Epithelial cell of proximal tubule (primary cell): Measurements from ENCODE around the gene TCP11L2. TPM values are rescaled to one million over a fixed set of nuclear protein-coding genes. Genes with fewer than 3 reads are reported as not detected.
A peak's percentile ranks its signal among the peaks of the same experiment; 100 is the strongest.
"Not testable (repeated sequence)": the region's sequence is repeated elsewhere in the genome, so short reads cannot be mapped to it uniquely, and the experiment has no call there.

ENCODE experiments used
- DNase-seq: peaks from one replicate; pipeline ENCODE4 v3.0.0-alpha.2; 2011; ENCODE audit warnings: low read depth
- H3K4me3 ChIP-seq: 2 replicates; pipeline ENCODE4 v1.5.1; 2011; ENCODE audit warnings: low read depth, mild to moderate bottlenecking, low read length
- total RNA-seq: library from RNA; depleted of rRNA; stranded (reverse); fragments of >200 nt; gene quantifications from 2 replicates; pipeline ENCODE4 v1.2.3, GENCODE V29; 2015
- TF ChIP-seq, protein P1 (sequence below): conservative IDR thresholded peaks from 2 replicates; pipeline ENCODE4 v1.5.1; 2012; ENCODE audit warnings: low read depth, mild to moderate bottlenecking, low read length

The TCP11L2 gene
- total RNA-seq, 1 donor from 2014 or later: 2.9 TPM

DNA sequence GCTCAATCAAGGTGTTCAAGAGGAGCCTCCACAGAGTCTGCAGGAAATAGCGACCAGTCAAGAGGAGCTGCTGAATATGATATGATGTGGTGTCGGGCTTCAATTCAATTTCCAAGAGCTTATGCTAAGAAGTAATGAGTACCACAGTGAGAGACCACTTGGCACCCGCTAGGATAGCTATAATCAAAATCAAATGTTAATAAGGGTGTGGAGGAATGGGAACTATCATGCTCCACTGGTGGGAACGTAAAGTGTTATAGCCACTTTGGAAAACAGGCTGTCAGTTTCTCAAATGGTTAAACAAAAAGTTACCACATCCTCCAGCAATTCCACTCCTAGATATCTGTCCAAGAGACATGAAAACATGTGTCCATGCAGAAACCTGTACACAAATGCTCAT is 61.7 kb downstream of the TCP11L2 start:
- TF ChIP-seq, protein P1, sequence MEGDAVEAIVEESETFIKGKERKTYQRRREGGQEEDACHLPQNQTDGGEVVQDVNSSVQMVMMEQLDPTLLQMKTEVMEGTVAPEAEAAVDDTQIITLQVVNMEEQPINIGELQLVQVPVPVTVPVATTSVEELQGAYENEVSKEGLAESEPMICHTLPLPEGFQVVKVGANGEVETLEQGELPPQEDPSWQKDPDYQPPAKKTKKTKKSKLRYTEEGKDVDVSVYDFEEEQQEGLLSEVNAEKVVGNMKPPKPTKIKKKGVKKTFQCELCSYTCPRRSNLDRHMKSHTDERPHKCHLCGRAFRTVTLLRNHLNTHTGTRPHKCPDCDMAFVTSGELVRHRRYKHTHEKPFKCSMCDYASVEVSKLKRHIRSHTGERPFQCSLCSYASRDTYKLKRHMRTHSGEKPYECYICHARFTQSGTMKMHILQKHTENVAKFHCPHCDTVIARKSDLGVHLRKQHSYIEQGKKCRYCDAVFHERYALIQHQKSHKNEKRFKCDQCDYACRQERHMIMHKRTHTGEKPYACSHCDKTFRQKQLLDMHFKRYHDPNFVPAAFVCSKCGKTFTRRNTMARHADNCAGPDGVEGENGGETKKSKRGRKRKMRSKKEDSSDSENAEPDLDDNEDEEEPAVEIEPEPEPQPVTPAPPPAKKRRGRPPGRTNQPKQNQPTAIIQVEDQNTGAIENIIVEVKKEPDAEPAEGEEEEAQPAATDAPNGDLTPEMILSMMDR: no peak
- DNase-seq: no peak
- H3K4me3 ChIP-seq: no peak overlapping the region

DNA sequence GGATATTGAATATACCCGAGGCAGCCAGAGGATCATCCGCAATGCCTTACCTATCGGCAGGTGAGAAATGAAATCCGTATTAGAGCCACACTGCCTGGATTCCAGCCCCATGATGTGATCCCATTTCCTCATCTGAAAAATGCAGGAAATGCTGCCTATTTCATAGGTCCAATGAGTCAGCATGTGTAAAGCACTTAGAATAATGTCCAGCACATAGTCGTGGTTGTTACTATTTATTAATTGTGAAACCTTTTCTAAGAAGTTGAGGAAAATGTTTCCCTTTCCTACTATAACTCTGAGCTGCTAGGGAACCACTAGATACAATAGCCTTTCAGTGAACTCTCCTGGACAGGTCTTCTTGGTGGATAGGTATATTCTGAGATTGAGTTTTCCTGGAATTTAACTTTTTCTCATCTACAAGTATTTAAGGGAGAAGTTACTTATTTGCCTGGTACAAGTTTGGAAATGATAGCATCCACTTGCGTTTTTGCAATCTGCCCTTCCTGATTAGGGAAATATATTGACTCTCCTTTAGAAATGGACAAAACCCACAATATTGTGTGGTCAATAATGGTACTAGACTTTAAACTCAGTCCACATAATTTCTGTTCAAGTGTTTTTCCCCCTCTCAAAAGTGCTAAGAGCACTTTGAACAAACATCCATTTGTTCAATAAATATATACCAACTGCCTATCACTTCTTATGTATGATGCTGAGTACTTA is 67.3 kb downstream of the TCP11L2 start:
- H3K4me3 ChIP-seq: no peak overlapping the region
- peak; percentile 67 for DNase-seq
- TF ChIP-seq, protein P1: no peak

DNA sequence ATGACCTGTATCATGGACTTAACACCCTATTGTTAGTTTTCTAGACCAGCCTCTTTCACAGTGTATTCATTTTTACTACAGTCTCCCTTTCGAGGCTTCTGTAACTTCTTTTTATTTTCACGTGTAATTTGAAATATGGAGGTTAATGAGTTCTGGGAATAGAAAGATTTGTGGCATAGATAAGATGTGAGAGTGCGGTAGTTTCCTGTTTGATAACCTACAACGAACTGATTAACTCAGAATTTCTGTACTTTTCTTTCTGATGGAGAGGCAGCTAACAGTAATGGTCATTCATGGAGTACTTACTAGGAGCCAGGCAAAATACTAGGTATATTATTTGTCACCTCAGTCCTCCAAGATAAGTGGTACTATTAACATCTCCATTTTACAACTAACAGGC is 76.3 kb downstream of the TCP11L2 start:
- no peak overlapping the region for H3K4me3 ChIP-seq
- TF ChIP-seq, protein P1: no peak
- DNase-seq: no peak

DNA sequence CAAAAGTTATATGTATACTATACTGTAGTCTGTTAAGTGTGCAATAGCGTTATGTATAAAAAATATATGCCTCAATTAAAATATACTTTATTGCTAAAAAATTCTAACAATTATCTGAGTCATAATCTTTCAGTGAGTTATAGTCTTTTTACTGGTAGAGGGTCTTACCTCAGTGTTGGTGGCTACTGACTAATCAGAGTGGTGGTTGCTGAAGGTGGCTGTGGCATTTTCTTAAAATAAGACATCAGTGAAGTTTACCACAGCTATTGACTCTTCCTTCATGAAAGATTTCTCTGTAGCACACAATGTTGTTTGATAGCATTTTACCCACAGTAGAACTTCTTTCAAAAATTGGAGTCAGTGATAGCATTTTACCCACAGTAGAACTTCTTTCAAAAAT is 78.4 kb downstream of the TCP11L2 start:
- TF ChIP-seq, protein P1: no peak
- no peak overlapping the region for H3K4me3 ChIP-seq
- no peak for DNase-seq

DNA sequence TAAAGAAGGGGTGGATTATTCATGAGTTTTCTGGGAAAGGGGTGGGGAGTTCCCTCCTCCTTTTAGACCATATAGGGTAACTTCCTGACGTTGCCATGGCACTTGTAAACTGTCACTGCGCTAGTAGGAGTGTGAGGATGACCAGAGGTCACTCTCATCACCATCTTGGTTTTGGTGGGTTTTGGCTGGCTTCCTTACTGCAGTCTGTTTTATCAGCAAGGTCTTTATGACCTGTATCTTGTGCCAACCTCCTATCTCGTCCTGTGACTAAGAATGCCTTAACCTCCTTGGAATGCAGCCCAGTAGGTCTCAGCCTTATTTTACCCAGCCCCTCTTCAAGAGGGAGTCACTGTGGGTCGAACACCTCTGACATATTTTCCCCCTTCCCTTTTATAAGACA is 79.3 kb downstream of the TCP11L2 start:
- DNase-seq, H3K4me3 ChIP-seq: not testable (repeated sequence)

DNA sequence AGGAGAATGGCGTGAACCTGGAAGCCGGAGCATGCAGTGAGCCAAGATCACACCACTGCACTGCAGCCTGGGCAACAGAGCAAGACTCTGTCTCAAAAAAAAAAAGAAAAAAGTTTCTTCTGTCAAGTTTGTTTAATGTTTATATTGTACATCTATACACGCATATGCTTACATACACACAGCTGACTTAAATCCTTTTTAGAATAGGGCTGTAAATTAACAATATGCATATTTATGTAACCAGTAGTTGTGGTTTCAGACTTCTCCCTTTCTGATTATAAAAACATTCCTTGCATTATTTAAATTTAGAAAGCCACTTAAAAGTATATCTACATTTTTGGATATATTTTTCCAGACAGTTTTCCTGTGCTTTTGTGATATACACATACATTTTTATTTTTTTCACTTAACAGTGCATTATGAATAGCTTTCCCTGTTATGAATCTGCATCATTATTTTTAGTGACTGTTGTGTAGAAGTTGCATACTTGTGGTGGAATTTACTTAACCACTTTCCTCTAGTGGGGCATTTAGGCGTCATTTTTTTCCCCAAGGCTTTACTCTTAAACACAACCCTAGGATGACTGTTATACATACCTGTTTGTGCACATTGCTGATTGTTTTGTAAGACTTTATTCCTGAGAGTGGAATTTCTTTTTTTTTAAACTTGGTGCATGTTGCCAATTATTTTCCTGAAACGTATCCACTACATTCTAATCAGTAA is 84.4 kb downstream of the TCP11L2 start:
- TF ChIP-seq, protein P1: no peak
- H3K4me3 ChIP-seq: no peak overlapping the region
- DNase-seq: no peak

GRCh38 chr12:106387848-106388377 is 85.4 kb downstream of the TCP11L2 start:
- H3K4me3 ChIP-seq: no peak overlapping the region
- TF ChIP-seq, protein P1: no peak
- DNase-seq: no peak
